Measurements from ENCODE around the gene OR6Q1.

DNA sequence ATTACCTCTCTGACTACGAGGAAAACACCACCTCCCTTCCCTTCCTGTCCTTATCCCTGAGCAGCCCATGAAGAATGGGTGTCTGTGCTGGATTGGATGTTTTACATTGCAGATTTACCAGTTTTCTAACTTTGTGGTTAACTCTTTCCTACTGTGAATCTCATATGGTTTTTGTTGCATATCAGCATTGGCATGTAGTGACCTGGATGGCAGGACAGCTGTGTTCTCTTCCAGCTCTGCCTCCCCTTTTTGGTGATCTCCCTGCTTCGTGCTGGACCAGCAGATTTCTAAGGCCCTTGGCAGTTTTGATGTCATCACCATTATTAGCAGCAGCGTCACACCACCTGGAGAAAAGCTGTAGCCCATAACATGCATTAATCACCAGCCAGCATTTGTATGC is 26.7 kb downstream of the OR6Q1 start:
- no peak for TF ChIP-seq POLR2A (IDR thresholded peaks at IDR 0.05)
- TF ChIP-seq, protein P1, sequence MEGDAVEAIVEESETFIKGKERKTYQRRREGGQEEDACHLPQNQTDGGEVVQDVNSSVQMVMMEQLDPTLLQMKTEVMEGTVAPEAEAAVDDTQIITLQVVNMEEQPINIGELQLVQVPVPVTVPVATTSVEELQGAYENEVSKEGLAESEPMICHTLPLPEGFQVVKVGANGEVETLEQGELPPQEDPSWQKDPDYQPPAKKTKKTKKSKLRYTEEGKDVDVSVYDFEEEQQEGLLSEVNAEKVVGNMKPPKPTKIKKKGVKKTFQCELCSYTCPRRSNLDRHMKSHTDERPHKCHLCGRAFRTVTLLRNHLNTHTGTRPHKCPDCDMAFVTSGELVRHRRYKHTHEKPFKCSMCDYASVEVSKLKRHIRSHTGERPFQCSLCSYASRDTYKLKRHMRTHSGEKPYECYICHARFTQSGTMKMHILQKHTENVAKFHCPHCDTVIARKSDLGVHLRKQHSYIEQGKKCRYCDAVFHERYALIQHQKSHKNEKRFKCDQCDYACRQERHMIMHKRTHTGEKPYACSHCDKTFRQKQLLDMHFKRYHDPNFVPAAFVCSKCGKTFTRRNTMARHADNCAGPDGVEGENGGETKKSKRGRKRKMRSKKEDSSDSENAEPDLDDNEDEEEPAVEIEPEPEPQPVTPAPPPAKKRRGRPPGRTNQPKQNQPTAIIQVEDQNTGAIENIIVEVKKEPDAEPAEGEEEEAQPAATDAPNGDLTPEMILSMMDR (IDR thresholded peaks at IDR 0.05 in 4 of 5, conservative IDR thresholded peaks at IDR 0.05 in 1 of 5) = no peak

Measured in gastrocnemius medialis (tissue), 4 donors.